ENCODE results near the gene OMP. TPM values are rescaled to one million over a fixed set of nuclear protein-coding genes. Genes with fewer than 3 reads are reported as not detected.

OMP gene
- total and polyA plus RNA-seq, 2 of the 13 experiments (the other 11 are each of a cell fraction or from before 2014, with no cell fraction given) = not detected

GRCh38 chr11:77103319-77103718, 679 bp downstream of the OMP start:
- ChIA-PET CTCF (ENCODE audit: low intra/inter-chr PET ratio, low total read pairs) (no interaction called here), POLR2A (no interaction called here)
- no TSS peak for BruUV-seq (replicated peaks)
- H3K36me3 ChIP-seq (replicated peaks in 1 of 2; ENCODE audit: control insufficient read depth in 1 of 2, insufficient read depth in 2 of 2, low read length in 2 of 2) = no peaks in the 10 kb centered on the region
- H3K9me3 ChIP-seq (ENCODE audit: low read length) = no peaks in the 10 kb centered on the region
- H3K79me2 ChIP-seq (ENCODE audit: insufficient read depth, low read length) = no peaks in the 10 kb centered on the region
- ATAC-seq = no peak
- H3K9ac ChIP-seq (ENCODE audit: insufficient read depth, low read depth, low read length) = no peak overlapping the region
- intact Hi-C loops (cut with micrococcal nuclease; ENCODE audit: unreplicated experiment) = no loop called here
- no peak overlapping the region for H3K27ac ChIP-seq (ENCODE audit: extremely low read length, insufficient read depth, low read length)
- no peak overlapping the region for H3K4me2 ChIP-seq (ENCODE audit: low read depth, low read length)
- in situ Hi-C loops (cut with HindIII; ENCODE audit: extremely low pct_ligation_motif_present, low pct_unique_long_range_greater_than_20kb) = no loop called here
- H4K20me1 ChIP-seq (ENCODE audit: insufficient read depth, low read length) = no peaks in the 10 kb centered on the region
- WGBS (ENCODE audit: low lambda C conversion rate) = 20% methylated on average over 2 of the region's 2 CpGs
- peaks cover 1 to 4% of the 10 kb centered on the region in 2 experiments; a peak in 2 of 5 replicates for H3K27me3 ChIP-seq (ENCODE audit: control insufficient read depth in 1 of 2, insufficient read depth in 2 of 2, low read length in 2 of 2)
- no peak overlapping the region for H2AFZ ChIP-seq (ENCODE audit: low read length)
- peaks cover 26% of the 10 kb centered on the region for H3K4me1 ChIP-seq (ENCODE audit: insufficient read depth, low read length)
- FAIRE-seq = no peak
- no peak for DNase-seq (ENCODE audit: low spot score)
- no peak overlapping the region for H3K4me3 ChIP-seq (replicated peaks in 1 of 3; ENCODE audit: insufficient read depth in 1 of 3, low read depth in 2 of 3, low read length in 3 of 3)
- no peak for TF ChIP-seq GFI1 (CRISPR knock-in tag; IDR thresholded peaks at IDR 0.05; ENCODE audit: borderline replicate concordance)
- TF ChIP-seq ATRX (CRISPR knock-in tag; IDR thresholded peaks at IDR 0.05; ENCODE audit: borderline replicate concordance) = no peak
- no peak for TF ChIP-seq ZFP36 (IDR thresholded peaks at IDR 0.05; ENCODE audit: borderline replicate concordance, low read depth, low read length, partially characterized antibody)
- TF ChIP-seq THAP7 (CRISPR knock-in tag; IDR thresholded peaks at IDR 0.05) = no peak
- TF ChIP-seq JUNB (CRISPR knock-in tag; IDR thresholded peaks at IDR 0.05; ENCODE audit: borderline replicate concordance) = no peak
- TF ChIP-seq ZBTB39 (CRISPR knock-in tag; IDR thresholded peaks at IDR 0.05) = no peak
- TF ChIP-seq MED1 (CRISPR knock-in tag; IDR thresholded peaks at IDR 0.05) = no peak
- TF ChIP-seq HNF1B (CRISPR knock-in tag; IDR thresholded peaks at IDR 0.05) = no peak
- no peak for TF ChIP-seq ZNF674 (CRISPR knock-in tag; IDR thresholded peaks at IDR 0.05; ENCODE audit: low read depth)
- TF ChIP-seq CHD2 (IDR thresholded peaks at IDR 0.05; ENCODE audit: low read depth, low read length) = no peak
- no peak for TF ChIP-seq KMT2A (CRISPR knock-in tag; IDR thresholded peaks at IDR 0.05)
- no peak for TF ChIP-seq ZNF615 (CRISPR knock-in tag; IDR thresholded peaks at IDR 0.05; ENCODE audit: borderline replicate concordance)

Data from HepG2 (cell line).